ENCODE measurements around the gene ZXDC. TPM values are rescaled to one million over a fixed set of nuclear protein-coding genes. Genes with fewer than 3 reads are reported as not detected.

Gene ZXDC
- total RNA-seq, 1 donor from 2014 or later, result 19.3 TPM

GRCh38 chr3:126481808-126482502 lies 6.3 kb upstream of the ZXDC start:
- no peak for TF ChIP-seq CTCF (conservative IDR thresholded peaks at IDR 0.05; ENCODE audit: low read depth, low read length)
- no peak for DNase-seq (ENCODE audit: low read depth)
- no peak overlapping the region for H3K4me3 ChIP-seq (ENCODE audit: low read depth, low read length)

GRCh38 chr3:126480861-126481260 lies 5.2 kb upstream of the ZXDC start:
- H3K4me3 ChIP-seq (ENCODE audit: low read depth, low read length), result no peak overlapping the region
- no peak for DNase-seq (ENCODE audit: low read depth)
- TF ChIP-seq CTCF (conservative IDR thresholded peaks at IDR 0.05; ENCODE audit: low read depth, low read length), result no peak

- H3K4me3 ChIP-seq (ENCODE audit: low read depth, low read length), result no peak overlapping the region
- no peak for DNase-seq (ENCODE audit: low read depth)
- no peak for TF ChIP-seq CTCF (conservative IDR thresholded peaks at IDR 0.05; ENCODE audit: low read depth, low read length)
These were observed 4.5 kb upstream of the ZXDC start for GRCh38 chr3:126480206-126480605.

- no peak for DNase-seq (ENCODE audit: low read depth)
- H3K4me3 ChIP-seq (ENCODE audit: low read depth, low read length), result no peak overlapping the region
- no peak for TF ChIP-seq CTCF (conservative IDR thresholded peaks at IDR 0.05; ENCODE audit: low read depth, low read length)
These were observed 4.0 kb upstream of the ZXDC start for GRCh38 chr3:126479642-126480041.

GRCh38 chr3:126478581-126479310 lies 3.1 kb upstream of the ZXDC start:
- no peak for DNase-seq (ENCODE audit: low read depth)

GRCh38 chr3:126477061-126477380 lies 1.3 kb upstream of the ZXDC start:
- no peak overlapping the region for H3K4me3 ChIP-seq (ENCODE audit: low read depth, low read length)
- no peak for TF ChIP-seq CTCF (conservative IDR thresholded peaks at IDR 0.05; ENCODE audit: low read depth, low read length)
- no peak for DNase-seq (ENCODE audit: low read depth)

More at GRCh38 chr3:126478581-126479310, 3.1 kb upstream of the ZXDC start:
- H3K4me3 ChIP-seq (ENCODE audit: low read depth, low read length), result no peak overlapping the region
- TF ChIP-seq CTCF (conservative IDR thresholded peaks at IDR 0.05; ENCODE audit: low read depth, low read length), result no peak
